SU-DHL-6 (cell line): ENCODE data around the gene GLS.

Experiments
- CTCF ChIP-seq: fragments of 200-600 bp; sonication (generic); IDR thresholded peaks from one replicate; pipeline ENCODE4 v1.5.1; 2017; ENCODE audit warnings: antibody characterized with exemption, mild to moderate bottlenecking, low read length, moderate library complexity; ENCODE audit not compliant: insufficient read depth, poor library complexity, severe bottlenecking
- EZH2phosphoT487 ChIP-seq: fragments of 200-600 bp; sonication (generic), shearing (Covaris generic); conservative IDR thresholded peaks from 2 replicates; pipeline ENCODE4 v1.6.1; 2018; ENCODE audit warnings: mild to moderate bottlenecking, antibody characterized with exemption, low read length, moderate library complexity, mixed read lengths

- TF ChIP-seq CTCF (no peak), EZH2phosphoT487 (no peak)
These were observed 33.9 kb upstream of the GLS start for GRCh38 chr2:190846746-190847145.
